ENCODE data around the gene TRANK1.
"Not testable (repeated sequence)": the region's sequence is repeated elsewhere in the genome, so short reads cannot be mapped to it uniquely, and the experiment has no call there.

The TRANK1 gene

GRCh38 chr3:36892457-36893136, 52.3 kb downstream of the TRANK1 start:
- DNase-seq (ENCODE audit: low spot score): no peak

- no peak for DNase-seq (ENCODE audit: low spot score)
Measured at GRCh38 chr3:36891701-36892160, 53.1 kb downstream of the TRANK1 start.

- not testable (repeated sequence) for DNase-seq (ENCODE audit: low spot score)
Measured at GRCh38 chr3:36891097-36891496, 53.8 kb downstream of the TRANK1 start.

- no peak for DNase-seq (ENCODE audit: low spot score)
Measured at GRCh38 chr3:36890261-36890660, 54.6 kb downstream of the TRANK1 start.

- DNase-seq (ENCODE audit: low spot score): no peak
Measured at GRCh38 chr3:36881735-36882134, 63.1 kb downstream of the TRANK1 start.

- DNase-seq (ENCODE audit: low spot score): not testable (repeated sequence)
Measured at GRCh38 chr3:36879842-36880241, 65.0 kb downstream of the TRANK1 start.

- no peak for DNase-seq (ENCODE audit: low spot score)
Measured at GRCh38 chr3:36877930-36878685, 66.7 kb downstream of the TRANK1 start.

- DNase-seq (ENCODE audit: low spot score): peak; percentile 18
Measured at GRCh38 chr3:36876181-36876936, 68.5 kb downstream of the TRANK1 start.

- DNase-seq (ENCODE audit: low spot score): no peak
Measured at GRCh38 chr3:36875397-36875796, 69.5 kb downstream of the TRANK1 start.

- DNase-seq (ENCODE audit: low spot score): no peak
Measured at GRCh38 chr3:36874424-36874823, 70.4 kb downstream of the TRANK1 start.

GRCh38 chr3:36871379-36872126, 73.3 kb downstream of the TRANK1 start:
- no peak for DNase-seq (ENCODE audit: low spot score)

- peak; percentile 65 for DNase-seq (ENCODE audit: low spot score)
Measured at GRCh38 chr3:36868614-36869436, 76.0 kb downstream of the TRANK1 start.

GRCh38 chr3:36867810-36868209, 77.0 kb downstream of the TRANK1 start:
- DNase-seq (ENCODE audit: low spot score): no peak

GRCh38 chr3:36866368-36866767, 78.5 kb downstream of the TRANK1 start:
- no peak for DNase-seq (ENCODE audit: low spot score)

- no peak for DNase-seq (ENCODE audit: low spot score)
Measured at GRCh38 chr3:36864180-36865053, 80.4 kb downstream of the TRANK1 start.

- no peak for DNase-seq (ENCODE audit: low spot score)
Measured at GRCh38 chr3:36862076-36862755, 82.6 kb downstream of the TRANK1 start.

- DNase-seq (ENCODE audit: low spot score): no peak
Measured at GRCh38 chr3:36859494-36859893, 85.4 kb downstream of the TRANK1 start.

GRCh38 chr3:36852071-36852470, 92.8 kb downstream of the TRANK1 start:
- no peak for DNase-seq (ENCODE audit: low spot score)

- DNase-seq (ENCODE audit: low spot score): no peak
Measured at GRCh38 chr3:36850743-36851142, 94.1 kb downstream of the TRANK1 start.

- no peak for DNase-seq (ENCODE audit: low spot score)
Measured at GRCh38 chr3:36846406-36846805, 98.4 kb downstream of the TRANK1 start.
